ENCODE results near the gene CAMTA1. TPM values are rescaled to one million over a fixed set of nuclear protein-coding genes. Genes with fewer than 3 reads are reported as not detected.

CAMTA1 gene
- total RNA-seq, 1 donor from 2014 or later, result 72.4 TPM

- DNase-seq (ENCODE audit: low spot score) (no peak), ATAC-seq (no peak)
- intact Hi-C loops (cut with DNase I), result no loop called here
These were observed 720.7 kb downstream of the CAMTA1 start for GRCh38 chr1:7505771-7506453.

GRCh38 chr1:7506454-7507284, 721.4 kb downstream of the CAMTA1 start:
- ATAC-seq, result no peak
- DNase-seq (ENCODE audit: low spot score), result no peak
- intact Hi-C loops (cut with DNase I), result no loop called here

- intact Hi-C loops (cut with DNase I), result no loop called here
- DNase-seq (ENCODE audit: low spot score), result no peak
- no peak for ATAC-seq
These were observed 722.2 kb downstream of the CAMTA1 start for GRCh38 chr1:7507285-7508019.

GRCh38 chr1:7508052-7508933, 723.0 kb downstream of the CAMTA1 start:
- no peak for DNase-seq (ENCODE audit: low spot score)
- no peak for ATAC-seq
- intact Hi-C loops (cut with DNase I), result no loop called here

- intact Hi-C loops (cut with DNase I), result no loop called here
- DNase-seq (ENCODE audit: low spot score) (no peak), ATAC-seq (no peak)
These were observed 723.8 kb downstream of the CAMTA1 start for GRCh38 chr1:7508934-7509519.

GRCh38 chr1:7509598-7509997, 724.3 kb downstream of the CAMTA1 start:
- DNase-seq (ENCODE audit: low spot score) (no peak), ATAC-seq (no peak)
- intact Hi-C loops (cut with DNase I), result no loop called here

GRCh38 chr1:7510389-7510931, 725.2 kb downstream of the CAMTA1 start:
- ATAC-seq (no peak), DNase-seq (ENCODE audit: low spot score) (no peak)
- intact Hi-C loops (cut with DNase I), result no loop called here

GRCh38 chr1:7511381-7511780, 726.1 kb downstream of the CAMTA1 start:
- intact Hi-C loops (cut with DNase I), result no loop called here
- DNase-seq (ENCODE audit: low spot score) (no peak), ATAC-seq (no peak)

- no peak for ATAC-seq
- intact Hi-C loops (cut with DNase I), result no loop called here
These were observed 727.8 kb downstream of the CAMTA1 start for GRCh38 chr1:7513081-7513480.

GRCh38 chr1:7515175-7515574, 729.9 kb downstream of the CAMTA1 start:
- intact Hi-C loops (cut with DNase I), result no loop called here
- DNase-seq (ENCODE audit: low spot score), result no peak
- ATAC-seq, result no peak

More at GRCh38 chr1:7513081-7513480, 727.8 kb downstream of the CAMTA1 start:
- no peak for DNase-seq (ENCODE audit: low spot score)

GRCh38 chr1:7515904-7516303, 730.6 kb downstream of the CAMTA1 start:
- DNase-seq (ENCODE audit: low spot score) (no peak), ATAC-seq (no peak)
- intact Hi-C loops (cut with DNase I), result no loop called here

- DNase-seq (ENCODE audit: low spot score) (no peak), ATAC-seq (no peak)
- intact Hi-C loops (cut with DNase I), result no loop called here
These were observed 731.1 kb downstream of the CAMTA1 start for GRCh38 chr1:7516341-7516740.

GRCh38 chr1:7516929-7517328, 731.7 kb downstream of the CAMTA1 start:
- DNase-seq (ENCODE audit: low spot score) (no peak), ATAC-seq (no peak)
- intact Hi-C loops (cut with DNase I), result no loop called here

- no peak for DNase-seq (ENCODE audit: low spot score)
- no peak for ATAC-seq
- intact Hi-C loops (cut with DNase I), result no loop called here
These were observed 732.5 kb downstream of the CAMTA1 start for GRCh38 chr1:7517611-7518330.

- intact Hi-C loops (cut with DNase I), result no loop called here
- ATAC-seq (no peak), DNase-seq (ENCODE audit: low spot score) (no peak)
These were observed 733.2 kb downstream of the CAMTA1 start for GRCh38 chr1:7518411-7518810.

- DNase-seq (ENCODE audit: low spot score), result no peak
- ATAC-seq, result no peak
- intact Hi-C loops (cut with DNase I), result no loop called here
These were observed 734.1 kb downstream of the CAMTA1 start for GRCh38 chr1:7519181-7519860.

GRCh38 chr1:7519861-7520395, 734.7 kb downstream of the CAMTA1 start:
- DNase-seq (ENCODE audit: low spot score) (no peak), ATAC-seq (no peak)
- intact Hi-C loops (cut with DNase I), result no loop called here

All from sciatic nerve (tissue), 2 donors.